IPS-NIHi7 (cell line): Measurements from ENCODE around the gene CCT5.

Experiments used
- DNase-seq: peaks from one replicate; pipeline ENCODE4 v3.0.0; 2012; ENCODE audit warnings: mixed read lengths; ENCODE audit errors: extremely low spot score

CCT5 gene

DNA sequence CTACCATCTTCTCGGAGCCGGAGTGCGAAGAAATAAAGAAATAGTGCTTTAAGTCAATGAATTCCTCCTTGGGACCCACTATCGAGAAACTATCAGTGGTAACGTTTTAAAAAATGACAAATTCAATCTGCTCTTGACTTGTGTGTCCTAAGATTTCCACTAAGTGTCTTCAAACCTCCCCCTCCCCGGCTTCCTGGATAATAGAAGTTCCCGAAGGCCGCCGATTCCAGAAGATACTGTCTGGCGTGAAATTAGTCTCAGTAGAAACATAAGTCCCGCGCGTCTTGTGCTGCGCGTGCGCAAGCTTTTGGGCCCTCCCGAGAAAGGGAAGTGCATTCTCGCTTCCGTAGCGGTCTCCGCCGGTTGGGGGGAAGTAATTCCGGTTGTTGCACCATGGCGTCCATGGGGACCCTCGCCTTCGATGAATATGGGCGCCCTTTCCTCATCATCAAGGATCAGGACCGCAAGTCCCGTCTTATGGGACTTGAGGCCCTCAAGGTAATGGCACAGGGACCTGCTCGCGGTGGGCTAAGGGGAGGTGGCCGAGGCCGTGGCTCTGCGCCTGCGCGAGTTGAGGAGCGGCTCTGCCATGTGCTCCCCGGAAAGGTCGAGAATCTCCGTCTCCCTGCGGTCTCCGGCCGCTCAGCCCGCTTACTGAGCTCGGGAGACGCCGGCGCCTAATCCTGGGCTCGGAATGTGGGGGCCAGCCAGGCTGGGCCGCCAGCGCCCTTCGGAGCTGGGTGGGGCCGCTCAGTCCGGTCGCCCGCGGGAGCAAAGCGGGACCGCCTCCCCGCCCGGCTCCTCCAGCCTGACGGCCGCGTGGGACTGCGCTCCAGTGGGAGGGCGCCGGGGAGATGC lies at the start of gene CCT5:
Gene CCT5, plus strand, starts transcription at position 333 of the 858 bp plus-strand sequence. Its CDS starts 61 bp downstream, at position 394.
- DNase-seq, result peak; percentile 94

DNA sequence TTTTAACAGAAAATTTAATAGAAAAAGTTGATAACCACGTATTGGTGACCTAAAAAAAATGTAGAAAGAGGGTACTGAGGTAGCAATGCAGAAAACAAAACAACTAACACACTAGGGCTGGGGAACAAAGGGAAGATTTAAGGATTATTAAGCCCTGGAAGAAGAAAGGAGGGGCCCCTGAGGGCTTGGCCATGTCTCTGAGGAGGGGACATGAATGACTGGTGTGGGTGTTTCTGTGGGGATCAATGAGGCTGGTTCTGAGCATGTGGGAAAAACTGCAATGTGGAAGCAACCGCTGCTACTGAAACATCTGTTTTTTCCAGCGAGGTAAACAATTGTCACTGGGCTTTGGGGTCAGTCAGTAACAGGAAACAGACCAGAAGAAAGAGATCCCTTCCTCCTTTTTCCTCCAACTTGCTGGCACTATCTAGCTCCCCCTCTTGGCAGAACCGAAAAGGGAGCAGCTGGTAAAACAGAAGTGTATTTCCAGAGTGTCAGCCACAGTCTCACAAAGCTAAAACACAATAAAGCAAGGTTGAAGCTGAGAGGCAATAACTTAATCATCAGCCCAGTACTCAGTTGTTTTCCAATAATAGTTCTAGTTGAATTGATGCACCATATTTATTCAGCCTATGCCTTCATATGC lies 48.7 kb upstream of the CCT5 start:
- peak; percentile 77 for DNase-seq

DNA sequence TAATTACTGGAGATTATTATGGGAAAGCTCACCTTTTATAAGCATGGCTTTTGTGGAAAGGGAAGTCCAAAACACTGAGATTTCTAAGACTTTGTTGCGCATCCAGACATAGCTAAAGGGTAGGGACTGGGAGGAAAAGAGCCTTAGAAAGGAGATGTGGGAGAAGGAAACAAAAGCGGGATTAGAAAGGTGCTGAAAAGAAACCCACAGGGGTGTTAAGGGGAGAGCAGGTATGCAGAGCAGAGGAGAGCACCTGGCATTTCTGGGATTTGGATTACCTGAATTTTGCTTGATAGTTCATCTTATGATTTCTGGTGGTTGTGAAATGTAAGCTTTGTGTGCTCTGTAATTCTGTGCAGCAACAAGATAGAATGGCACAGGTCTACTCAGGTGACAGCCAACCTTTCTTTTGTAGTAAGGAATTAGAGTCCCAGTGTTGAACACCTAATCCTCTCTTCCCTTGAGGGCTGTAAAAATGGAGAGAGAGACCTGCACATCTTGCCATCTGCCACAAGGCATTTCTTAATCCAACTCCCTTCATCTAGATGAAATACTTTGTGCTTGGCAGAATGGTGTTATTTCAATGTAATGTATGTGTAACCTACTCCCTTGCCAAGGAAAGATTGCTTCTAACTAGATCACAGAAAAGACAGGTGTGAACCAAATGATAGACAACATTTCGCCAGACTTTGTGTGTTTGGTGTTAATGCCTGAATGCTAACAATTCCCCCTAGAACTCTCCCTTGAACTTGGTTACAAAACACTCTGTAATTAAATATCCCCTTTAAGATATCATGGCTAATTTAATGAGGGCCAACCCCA lies 47.8 kb upstream of the CCT5 start:
- no peak for DNase-seq

DNA sequence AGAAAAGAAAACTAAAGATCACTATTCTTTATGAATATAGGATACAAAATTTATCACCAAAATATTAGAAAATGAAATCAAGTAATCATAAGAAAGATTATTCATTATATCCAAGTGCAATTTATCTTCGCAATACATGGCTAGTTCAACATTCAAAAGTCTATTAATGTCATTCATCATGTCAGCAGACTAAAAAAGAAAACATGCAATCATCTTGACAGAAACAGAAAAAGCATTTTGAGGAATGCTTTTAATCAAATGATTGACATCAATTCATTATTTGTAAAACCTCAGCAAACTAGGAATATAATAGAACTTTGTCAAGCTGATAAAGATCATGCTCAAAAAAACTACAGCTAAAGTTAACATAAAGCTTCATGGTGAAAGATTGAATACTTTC lies 41.1 kb upstream of the CCT5 start:
- DNase-seq, result no peak

DNA sequence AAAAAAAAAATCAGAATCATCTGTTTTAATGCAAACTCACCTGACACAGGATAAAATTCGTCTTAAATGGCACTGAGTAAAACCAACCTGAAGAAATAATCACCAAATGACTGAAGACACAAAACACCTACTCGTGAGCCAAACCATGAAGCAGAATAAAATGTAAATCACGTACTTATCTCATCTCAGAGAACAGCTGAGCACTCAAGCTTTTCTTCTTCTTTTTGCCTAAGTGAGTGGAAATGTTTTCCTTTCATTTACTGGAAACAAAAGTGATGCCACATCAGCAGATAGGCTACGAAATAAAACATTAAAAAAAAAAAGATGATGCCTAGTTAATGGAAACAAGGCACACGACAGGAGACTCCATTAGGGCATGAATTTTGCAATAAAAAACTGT lies 36.8 kb upstream of the CCT5 start:
- DNase-seq, result no peak

DNA sequence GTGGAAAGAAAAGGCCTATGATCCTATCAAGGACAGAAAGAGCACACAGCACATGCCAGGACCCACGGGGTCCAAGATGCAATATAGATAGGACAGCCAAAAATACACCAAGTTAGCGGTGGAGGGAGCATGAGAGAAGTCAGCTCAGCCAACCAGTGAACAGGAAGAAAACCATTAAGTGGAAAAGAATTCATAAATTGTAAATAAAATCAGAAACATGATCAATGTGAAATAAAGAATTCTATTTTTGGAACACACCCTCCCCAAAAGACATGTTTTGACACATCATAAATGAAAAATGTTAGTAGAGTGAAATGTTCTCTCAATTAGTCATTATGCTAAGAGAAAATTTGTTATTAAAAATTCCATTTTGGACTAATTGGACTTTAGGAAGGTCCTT lies 36.0 kb upstream of the CCT5 start:
- no peak for DNase-seq

DNA sequence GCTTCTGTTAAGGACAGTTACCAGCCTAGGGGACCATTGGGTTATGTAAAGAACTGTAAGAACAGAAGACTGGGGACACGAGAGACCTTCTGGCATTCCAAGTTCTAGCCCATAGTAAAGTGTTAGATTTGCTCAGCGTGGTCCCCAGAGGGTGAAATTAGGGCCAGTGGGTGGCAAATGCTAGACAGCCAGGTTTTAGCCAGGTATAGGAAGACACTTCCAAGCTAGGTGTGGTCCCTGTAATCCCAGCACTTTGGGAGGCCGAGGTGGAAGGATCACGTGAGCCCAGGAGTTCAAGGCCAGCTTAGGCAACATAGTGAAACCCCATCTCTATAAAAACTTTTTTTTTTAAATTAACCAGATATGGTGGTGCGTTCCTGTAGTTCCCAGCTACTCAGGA lies 34.7 kb upstream of the CCT5 start:
- no peak for DNase-seq

DNA sequence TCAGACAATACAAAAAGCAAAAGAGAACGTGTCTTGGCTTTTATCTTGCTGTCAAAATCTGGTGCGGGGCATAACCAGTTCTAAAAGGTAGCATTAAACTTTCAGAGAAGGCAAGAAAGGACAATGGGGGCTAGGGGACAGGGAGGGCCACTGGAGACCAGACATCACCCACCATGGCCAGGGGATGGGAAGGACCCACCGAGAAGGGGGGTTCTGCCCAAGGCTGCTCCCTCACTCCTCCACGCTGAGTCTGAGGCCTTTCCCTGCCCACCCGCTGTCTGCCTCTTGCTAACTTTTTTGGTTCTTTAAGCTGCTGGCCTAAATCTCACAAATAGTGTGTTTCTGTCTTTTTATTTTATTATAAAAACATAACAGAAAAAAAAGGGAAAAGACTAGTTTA lies 34.0 kb upstream of the CCT5 start:
- no peak for DNase-seq

DNA sequence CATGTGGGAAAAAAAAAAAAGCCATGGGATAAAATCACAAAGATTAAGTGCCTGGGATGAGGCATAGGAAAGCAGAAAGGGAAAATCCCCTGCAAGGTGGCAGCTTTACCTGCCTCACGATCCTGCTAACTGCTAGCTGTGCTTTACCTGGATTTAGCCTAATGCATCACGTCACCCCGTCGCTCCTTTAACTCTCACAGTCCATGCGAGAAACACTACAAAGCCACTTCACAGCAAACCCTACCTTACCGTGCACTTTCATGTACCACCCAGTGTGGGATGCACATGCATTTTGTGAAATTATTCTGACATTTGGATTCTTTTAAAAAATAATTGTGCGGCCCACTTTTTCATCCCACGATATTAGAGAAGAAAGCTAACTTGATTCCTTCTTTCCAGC lies 31.4 kb upstream of the CCT5 start:
- DNase-seq, result no peak

DNA sequence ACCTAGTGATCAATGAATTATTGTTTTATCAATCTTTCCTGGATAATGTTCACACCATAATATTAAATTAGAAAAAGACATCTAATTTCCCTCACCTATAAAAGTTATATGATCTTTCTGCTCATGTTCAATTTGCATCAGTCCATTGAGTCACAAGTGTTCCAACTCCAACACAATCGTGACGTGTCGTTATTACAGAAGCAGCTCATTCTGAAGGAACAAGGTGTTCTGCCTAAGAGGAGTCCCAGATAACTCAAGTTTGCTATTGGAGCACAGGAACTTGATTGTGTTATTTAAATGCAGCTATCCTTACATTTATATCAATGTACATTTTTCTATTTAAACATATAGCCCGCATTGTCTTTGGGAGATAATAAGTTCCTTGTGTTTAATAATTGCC lies 31.0 kb upstream of the CCT5 start:
- no peak for DNase-seq

DNA sequence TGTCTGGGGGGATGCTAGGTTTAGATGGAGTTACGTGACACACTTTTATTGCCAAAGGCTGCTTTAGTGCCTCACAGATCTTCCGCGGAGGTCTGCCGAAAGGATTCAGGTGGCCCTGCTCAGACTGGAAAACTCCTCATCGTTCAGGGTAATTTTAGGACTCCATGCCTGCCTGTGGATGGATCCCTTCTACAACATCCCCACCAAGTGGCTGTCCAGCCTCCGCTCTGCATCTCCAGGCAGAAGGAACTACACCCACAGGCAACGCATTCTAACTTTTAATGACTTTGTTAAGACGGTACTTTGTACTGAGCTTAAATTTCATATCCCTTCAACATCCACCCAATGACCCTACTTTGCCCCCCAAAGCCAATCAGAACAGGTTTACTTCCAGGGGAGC lies 29.8 kb upstream of the CCT5 start:
- no peak for DNase-seq

DNA sequence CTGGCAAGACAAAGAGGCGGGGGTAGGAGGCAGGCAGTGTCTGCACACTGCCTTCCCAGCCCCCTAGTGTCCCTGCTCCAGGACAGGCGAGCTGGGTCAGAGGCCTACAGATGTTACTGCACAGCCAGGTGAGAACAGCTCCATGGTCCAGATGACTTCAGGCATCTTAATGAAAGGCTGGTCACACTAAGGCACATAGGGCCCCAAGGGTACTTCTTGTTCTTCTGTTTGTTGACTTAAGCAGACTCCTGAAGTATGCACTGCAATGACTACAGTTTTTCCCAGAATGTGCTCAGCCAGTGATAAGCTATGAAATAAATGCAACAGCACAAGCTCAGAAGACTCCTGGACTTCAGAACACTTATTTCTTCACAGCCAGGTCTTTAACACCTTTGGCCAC lies 27.8 kb upstream of the CCT5 start:
- DNase-seq, result no peak

DNA sequence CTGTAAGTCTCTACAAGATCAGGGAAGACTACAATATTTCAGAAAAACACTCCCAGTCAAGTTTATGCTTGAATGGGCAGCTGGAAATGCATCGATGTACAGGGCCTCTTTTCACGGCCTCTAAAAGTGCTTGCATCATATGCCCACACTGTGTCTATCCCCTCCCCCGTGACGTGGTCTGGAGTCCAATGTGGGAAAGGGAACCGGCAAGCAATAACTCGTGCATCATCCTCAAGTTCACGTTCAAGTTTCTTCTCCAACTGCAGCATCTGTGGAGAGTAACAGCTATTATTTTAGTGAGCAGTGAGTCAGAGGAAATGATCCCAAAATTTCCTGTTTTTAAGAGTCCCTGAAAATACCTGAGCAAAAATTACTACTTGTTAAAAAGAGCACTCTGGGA lies 22.7 kb upstream of the CCT5 start:
- DNase-seq, result no peak

DNA sequence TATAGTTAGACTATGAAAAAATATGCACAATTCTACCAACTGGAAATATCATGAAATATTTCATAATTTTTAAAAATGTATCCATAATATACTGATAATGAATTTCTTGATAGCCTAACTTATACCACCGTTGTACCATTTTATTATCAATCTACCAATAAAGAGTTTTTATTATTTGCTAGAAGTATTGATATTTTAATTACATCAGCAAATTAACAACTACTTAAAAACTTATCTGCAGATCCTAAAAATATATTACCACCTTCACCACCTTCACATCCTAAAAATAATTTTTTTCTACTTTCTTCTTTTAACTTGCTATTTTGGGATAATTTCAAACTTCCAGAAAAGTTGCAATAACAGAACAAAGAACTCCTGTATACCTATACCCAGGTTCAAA lies 21.8 kb upstream of the CCT5 start:
- DNase-seq, result no peak

DNA sequence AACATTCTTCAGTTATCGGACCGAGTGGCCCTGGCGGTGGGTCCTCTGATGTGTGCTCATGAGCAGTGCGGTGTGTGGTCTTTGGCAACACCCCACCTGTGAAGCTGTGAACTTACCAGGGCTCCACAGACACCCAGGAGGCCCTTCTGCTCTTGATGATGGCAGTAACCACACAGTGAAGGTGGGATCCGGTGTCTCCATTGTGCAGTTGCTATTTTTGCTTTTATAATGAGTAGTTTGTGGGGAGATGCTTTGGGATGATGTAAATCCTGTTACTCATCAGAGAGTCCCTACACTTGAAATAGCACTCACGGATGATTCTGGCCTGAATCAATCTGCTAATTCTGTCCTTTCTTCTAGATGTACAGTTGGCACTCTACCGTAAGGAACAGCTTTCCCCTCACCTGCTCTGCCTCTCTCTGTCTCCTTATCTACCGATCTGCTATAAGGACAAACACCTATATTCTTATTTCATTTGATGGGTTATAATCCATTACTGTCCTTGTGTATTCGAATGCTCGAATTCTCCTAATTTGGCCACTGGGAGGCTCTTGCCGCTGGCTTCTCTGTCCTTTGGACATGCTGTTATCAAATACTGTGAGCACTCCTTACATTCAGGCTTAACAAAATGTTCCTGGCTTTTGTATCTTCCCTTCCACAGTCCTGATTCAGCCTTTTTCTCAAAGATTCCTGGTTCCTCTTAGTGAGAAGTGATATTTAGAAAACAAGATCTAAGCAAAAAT lies 20.6 kb upstream of the CCT5 start:
- no peak for DNase-seq

DNA sequence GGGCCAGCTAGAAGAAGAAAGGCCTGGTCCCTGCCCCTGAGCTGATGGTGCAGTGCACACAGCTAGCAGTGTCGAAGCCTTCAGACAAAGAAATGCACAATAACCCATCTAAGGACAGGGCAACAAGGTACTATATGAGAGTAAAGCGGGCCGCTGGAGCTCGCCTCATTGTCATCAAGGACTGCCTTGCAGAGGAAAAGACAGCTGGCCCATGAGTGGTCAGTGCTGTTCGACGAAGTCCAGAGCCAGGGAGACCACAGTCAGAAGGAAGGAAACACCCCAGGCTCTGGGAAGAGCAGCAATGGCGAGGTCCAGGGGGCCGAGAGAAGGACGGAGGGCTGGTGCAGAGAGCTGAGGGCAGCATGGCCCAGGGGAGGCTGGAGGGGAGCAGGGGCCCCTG lies 17.7 kb upstream of the CCT5 start:
- no peak for DNase-seq

DNA sequence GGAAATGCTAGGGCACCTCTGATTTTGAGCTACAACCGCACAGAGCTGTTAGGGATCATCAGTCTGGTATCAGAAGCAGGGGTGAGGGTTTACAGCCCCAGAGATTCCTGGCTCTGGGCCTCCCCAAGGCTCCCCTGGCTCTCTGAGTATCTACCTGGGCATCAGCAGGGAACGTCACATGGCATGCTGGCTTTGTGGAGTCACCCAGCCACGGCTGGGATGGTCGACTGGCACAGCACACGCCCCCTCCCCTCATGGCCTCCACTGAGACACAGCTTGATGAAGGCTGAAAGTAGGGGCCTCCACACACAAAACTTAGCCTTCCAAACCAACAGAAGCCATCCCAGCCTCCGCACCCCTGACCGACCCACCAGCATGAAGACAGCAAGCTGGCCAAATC lies 17.1 kb upstream of the CCT5 start:
- DNase-seq, result no peak

DNA sequence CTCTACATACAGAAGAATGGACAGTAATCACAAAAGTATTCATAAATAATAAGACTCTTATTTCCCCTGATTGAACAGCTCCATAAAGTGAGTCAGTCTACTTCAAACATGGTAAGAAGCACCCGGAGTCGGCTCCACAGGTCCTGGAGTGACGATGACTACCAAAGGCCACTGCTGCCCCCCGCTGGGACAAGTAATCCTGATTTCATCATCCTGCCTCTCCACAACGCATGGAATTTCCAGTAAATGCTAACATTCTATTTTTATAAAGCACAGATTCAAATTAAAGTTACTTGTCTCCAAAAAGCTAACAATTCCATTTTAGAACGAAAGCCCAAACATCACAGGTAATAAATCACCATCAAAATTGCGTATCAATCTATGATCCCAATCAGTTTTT lies 16.6 kb upstream of the CCT5 start:
- peak; percentile 44 for DNase-seq

DNA sequence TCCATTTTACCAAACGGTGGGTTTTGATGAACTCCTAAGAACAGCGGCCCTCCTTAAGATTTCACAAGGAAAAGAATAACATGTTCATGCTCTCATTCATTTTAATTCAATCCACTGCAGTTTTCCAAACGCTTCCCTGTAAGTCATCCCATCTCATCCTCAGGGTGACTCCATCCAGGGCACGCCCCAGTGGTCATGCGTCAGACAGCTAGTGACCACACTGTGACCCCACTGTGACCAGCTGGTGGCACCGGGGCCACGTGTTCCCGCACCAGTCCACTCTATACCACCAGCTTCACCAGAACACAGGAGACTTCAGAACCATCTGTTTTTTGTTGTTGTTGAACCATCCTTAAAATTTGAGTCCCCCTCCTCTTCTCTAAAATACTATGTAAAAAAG lies 14.7 kb upstream of the CCT5 start:
- DNase-seq, result no peak

DNA sequence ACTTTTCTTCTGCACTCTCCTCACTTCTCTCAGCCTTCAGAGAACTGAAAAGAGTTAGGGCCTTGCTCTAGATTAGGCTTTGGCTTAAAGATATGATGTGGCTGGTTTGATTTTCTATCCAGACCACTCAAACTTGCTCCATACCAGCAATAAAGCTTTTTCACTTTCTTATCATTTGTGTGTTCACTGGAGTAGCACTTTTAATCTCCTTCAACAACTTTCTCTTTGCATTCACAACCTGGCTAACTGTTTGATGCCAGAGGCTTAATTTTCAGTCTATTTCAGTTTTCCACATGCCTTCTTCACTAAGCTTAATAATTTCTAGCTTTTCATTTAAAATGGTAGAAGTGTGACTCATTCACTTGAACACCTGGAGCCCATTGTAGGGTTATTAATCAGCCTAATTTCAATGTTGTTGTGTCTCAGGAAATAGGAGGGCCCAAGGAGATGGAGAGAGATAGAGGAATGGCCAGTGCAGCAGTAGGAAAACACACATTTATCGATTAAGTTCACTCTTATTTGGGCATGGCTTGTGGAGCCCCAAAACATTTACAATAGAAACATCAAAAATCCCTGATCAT lies 6.3 kb upstream of the CCT5 start:
- DNase-seq, result no peak

DNA sequence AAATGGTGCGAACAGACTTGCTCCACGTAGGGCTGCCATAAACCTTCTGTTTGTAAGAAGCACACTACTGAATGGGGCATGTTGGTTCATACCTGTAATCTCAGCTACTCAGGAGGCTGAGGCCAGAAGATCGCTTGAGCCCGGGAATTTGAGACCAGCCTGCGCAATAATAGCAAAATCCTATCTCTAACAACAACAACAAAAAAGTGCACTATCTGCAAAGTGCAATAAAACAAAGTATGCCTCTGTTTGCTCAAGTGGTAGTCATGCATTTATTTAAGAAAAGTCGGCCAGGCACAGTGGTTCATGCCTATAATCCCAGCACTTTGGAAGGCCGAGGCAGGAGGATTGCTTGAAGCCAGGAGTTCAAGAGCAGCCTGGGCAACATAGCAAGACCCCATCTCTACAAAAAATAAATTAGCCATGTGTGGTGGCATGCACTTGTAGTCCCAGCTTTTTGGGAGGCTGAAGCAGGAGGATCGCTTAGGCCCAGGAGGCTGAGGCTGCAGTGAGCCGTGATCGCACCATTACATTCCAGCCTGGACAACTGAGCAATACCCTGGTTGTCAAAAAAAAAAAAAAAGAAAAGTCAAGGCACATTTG lies 5.6 kb upstream of the CCT5 start:
- DNase-seq, result no peak
